ENCODE results near the gene ZDHHC1. TPM values are rescaled to one million over a fixed set of nuclear protein-coding genes. Genes with fewer than 3 reads are reported as not detected.
A peak's percentile ranks its signal among the peaks of the same experiment; 100 is the strongest.

Gene ZDHHC1
- total RNA-seq, 1 donor from 2014 or later, result 2.9 TPM

DNA sequence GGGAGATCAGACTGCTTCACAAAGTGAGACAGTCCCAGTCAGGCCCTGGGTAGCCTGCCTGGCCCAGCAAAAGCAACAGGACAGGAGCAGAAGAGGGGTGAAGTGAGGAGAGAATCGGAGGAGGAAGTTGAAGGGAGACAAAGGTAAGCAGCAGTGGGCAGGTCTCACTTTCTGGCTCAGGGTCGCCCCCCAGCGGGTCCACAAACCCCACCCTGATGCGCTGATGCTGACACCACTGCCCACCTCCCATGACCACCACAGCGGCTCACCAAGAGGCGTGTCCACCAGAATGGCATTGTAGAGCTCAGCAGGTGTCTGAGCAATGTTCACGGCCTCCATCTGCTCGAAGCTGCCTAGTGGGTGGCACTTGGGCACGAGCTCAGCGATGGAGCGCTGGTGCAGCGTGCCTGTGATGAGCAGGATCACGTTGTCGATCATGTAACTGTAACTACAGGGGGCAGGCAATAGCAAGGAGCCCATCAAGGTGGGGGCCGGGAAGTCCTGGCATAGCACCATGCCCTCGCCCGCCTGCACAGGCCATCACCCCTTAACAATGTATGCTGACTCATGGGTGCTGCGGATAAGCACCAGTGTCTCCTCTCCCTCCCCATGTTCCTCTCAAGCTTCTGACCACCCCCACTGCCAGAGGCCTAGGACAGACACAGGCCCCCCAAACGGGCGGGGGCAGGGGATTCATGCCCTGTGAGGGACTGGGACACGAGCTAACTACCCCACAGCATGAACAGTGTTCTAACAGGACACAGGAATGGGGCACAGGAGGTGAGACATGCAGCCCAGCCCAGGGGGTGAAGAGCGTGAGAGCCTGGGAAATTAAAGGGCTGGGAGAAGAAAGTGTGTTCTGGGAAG lies 28.2 kb upstream of the ZDHHC1 start:
- DNase-seq, result no peak
- Histone ChIP-seq H3K4me1 (peaks cover 90% of the 10 kb centered on the region), H3K27ac (replicated peaks) (peak overlapping the region; percentile 76), H3K4me3 (no peak overlapping the region), H3K27me3 (ENCODE audit: low read depth) (no peaks in the 10 kb centered on the region), H3K9me3 (replicated peaks) (no peaks in the 10 kb centered on the region), H3K36me3 (peaks cover 11% of the 10 kb centered on the region)
- intact Hi-C loops (cut with micrococcal nuclease), result no loop called here
- TF ChIP-seq, protein P1, sequence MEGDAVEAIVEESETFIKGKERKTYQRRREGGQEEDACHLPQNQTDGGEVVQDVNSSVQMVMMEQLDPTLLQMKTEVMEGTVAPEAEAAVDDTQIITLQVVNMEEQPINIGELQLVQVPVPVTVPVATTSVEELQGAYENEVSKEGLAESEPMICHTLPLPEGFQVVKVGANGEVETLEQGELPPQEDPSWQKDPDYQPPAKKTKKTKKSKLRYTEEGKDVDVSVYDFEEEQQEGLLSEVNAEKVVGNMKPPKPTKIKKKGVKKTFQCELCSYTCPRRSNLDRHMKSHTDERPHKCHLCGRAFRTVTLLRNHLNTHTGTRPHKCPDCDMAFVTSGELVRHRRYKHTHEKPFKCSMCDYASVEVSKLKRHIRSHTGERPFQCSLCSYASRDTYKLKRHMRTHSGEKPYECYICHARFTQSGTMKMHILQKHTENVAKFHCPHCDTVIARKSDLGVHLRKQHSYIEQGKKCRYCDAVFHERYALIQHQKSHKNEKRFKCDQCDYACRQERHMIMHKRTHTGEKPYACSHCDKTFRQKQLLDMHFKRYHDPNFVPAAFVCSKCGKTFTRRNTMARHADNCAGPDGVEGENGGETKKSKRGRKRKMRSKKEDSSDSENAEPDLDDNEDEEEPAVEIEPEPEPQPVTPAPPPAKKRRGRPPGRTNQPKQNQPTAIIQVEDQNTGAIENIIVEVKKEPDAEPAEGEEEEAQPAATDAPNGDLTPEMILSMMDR (IDR thresholded peaks at IDR 0.05; ENCODE audit: borderline replicate concordance), result no peak

DNA sequence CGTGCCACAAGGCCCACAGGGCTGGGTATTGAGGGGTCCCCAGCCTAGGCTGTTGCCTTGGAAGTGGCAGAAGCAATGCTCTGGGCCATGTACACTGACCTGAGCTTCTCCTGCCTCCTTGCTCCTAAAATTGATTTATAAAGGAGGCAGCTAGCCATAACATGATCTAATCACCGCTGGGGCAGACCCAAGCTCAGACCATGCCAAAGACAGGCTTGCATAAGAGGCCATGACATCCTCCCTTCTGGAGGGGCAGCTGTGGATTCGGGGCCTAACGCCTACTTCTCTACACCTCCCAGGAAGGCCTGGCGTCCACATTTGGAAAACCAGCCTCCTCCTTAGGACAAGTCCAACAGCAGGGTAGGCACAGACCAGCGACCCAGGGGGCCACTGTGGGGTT lies 27.0 kb upstream of the ZDHHC1 start:
- peak; percentile 64 for DNase-seq
- TF ChIP-seq, protein P1 (IDR thresholded peaks at IDR 0.05; ENCODE audit: borderline replicate concordance), result no peak
- intact Hi-C loops (cut with micrococcal nuclease), result no loop called here
- H3K4me3 ChIP-seq, result no peak overlapping the region
- H3K27me3 ChIP-seq (ENCODE audit: low read depth), result no peaks in the 10 kb centered on the region
- H3K9me3 ChIP-seq (replicated peaks), result no peaks in the 10 kb centered on the region
- peaks cover 78% of the 10 kb centered on the region for H3K4me1 ChIP-seq
- H3K36me3 ChIP-seq, result peaks cover 20% of the 10 kb centered on the region
- H3K27ac ChIP-seq (replicated peaks), result peak overlapping the region; percentile 76

DNA sequence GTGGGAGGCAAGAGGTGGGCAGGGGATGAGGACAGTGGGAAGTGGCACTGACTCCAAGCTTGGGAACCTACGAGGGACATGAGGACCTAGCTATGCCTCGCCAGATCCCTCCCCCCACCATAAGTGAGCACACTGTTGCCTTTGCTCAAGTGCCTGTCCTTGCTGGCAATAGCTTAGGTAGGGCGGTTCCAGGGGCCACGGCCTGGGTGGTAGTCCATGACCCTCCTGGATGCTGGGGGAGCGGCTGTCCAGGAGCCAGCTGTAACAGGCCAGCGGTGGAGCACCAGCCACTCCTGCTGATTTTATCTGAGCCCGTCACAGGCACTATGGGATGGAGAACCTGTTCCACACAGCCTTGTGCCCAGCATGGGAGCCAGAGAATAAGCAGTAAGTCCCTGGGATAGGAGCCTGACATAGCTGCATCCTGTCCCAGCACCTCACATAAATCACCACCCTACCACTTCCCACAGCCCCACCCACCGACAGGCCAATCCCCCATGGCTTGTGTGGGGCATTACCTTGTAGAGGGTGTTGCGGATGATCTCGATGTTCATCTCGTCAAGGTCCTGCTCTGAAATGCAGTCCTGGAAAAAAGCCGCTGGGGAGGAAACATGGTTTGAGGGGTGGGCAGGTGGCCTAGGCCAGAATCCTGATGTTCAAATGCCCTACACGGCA lies 26.4 kb upstream of the ZDHHC1 start:
- TF ChIP-seq, protein P1 (IDR thresholded peaks at IDR 0.05; ENCODE audit: borderline replicate concordance), result no peak
- Histone ChIP-seq H3K27me3 (ENCODE audit: low read depth) (no peaks in the 10 kb centered on the region), H3K36me3 (peaks cover 26% of the 10 kb centered on the region), H3K4me1 (peaks cover 72% of the 10 kb centered on the region), H3K9me3 (replicated peaks) (no peaks in the 10 kb centered on the region), H3K4me3 (no peak overlapping the region), H3K27ac (replicated peaks) (peak overlapping the region; percentile 76)
- DNase-seq, result no peak
- intact Hi-C loops (cut with micrococcal nuclease), result no loop called here

DNA sequence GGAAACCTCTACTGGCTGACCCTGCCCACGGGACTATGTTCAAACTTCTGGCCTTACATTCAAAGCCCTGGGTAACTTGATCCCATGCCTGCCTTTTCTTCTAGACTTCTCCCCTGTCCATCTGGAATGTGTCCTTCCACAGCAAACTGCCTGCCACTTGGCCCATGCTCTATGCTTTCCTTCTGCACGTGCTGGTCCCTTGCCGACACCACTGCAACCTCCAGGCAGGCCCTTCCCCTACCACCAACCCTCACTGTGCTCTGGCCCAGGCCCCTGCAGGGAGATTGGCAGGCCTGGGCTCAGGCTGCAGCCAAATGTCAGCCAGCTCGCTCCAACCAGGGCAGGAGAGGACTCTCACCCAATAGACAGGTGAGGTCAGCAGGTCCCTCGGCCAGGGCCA lies 25.6 kb upstream of the ZDHHC1 start:
- DNase-seq, result peak; percentile 41
- Histone ChIP-seq H3K4me1 (peaks cover 64% of the 10 kb centered on the region), H3K4me3 (no peak overlapping the region), H3K36me3 (peaks cover 34% of the 10 kb centered on the region), H3K27ac (replicated peaks) (peak overlapping the region; percentile 76), H3K27me3 (ENCODE audit: low read depth) (no peaks in the 10 kb centered on the region), H3K9me3 (replicated peaks) (no peaks in the 10 kb centered on the region)
- intact Hi-C loops (cut with micrococcal nuclease), result no loop called here
- TF ChIP-seq, protein P1 (IDR thresholded peaks at IDR 0.05; ENCODE audit: borderline replicate concordance), result no peak

DNA sequence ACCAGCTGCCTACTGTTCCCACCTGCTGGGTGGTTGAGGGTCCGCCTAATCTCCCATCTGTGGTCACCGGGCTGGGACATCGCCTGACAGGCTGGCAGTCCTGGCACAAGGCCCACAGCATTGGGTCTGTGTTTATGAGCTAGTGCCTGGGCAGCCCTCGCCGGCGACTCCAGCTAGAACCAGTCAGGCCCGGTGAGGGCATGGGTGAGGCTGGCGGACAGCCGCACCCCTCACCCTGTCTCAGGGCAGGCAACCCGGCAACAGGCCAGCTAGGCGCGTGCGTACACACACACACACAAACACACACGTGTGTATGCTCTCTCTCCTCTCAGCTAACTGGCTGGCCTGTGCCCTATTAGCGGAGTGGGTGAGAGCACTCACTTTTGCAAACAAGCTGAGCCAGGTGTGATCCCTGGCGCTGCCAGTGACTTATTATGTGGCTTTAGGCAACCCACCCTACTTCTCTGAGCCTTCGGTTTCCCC lies 25.0 kb upstream of the ZDHHC1 start:
- intact Hi-C loops (cut with micrococcal nuclease), result no loop called here
- no peaks in the 10 kb centered on the region for H3K9me3 ChIP-seq (replicated peaks)
- no peak overlapping the region for H3K4me3 ChIP-seq
- peaks cover 35% of the 10 kb centered on the region for H3K36me3 ChIP-seq
- TF ChIP-seq, protein P1 (IDR thresholded peaks at IDR 0.05; ENCODE audit: borderline replicate concordance), result no peak
- peaks cover 58% of the 10 kb centered on the region for H3K4me1 ChIP-seq
- DNase-seq, result peak; percentile 58
- H3K27me3 ChIP-seq (ENCODE audit: low read depth), result no peaks in the 10 kb centered on the region
- peak overlapping the region; percentile 76 for H3K27ac ChIP-seq (replicated peaks)
